ENCODE results near the gene AFF3. TPM values are rescaled to one million over a fixed set of nuclear protein-coding genes. Genes with fewer than 3 reads are reported as not detected.

Gene AFF3
- total and polyA plus RNA-seq, 2 experiments from 2014 or later: 7.3 to 7.8 TPM

GRCh38 chr2:99648906-99649789 lies 493.2 kb downstream of the AFF3 start:
- no peak for TF ChIP-seq EZH2 (IDR thresholded peaks at IDR 0.05; ENCODE audit: borderline replicate concordance)
- peaks cover 11% of the 10 kb centered on the region for H3K4me1 ChIP-seq (ENCODE audit: insufficient read depth)
- H3K9me2 ChIP-seq (replicated peaks; ENCODE audit: insufficient read depth): no peaks in the 10 kb centered on the region
- peak overlapping the region; percentile 12 for H3K27ac ChIP-seq
- no peaks in the 10 kb centered on the region for H3K36me3 ChIP-seq (replicated peaks; ENCODE audit: insufficient read depth, low read depth)
- H3K4me3 ChIP-seq: no peak overlapping the region
- no peaks in the 10 kb centered on the region for H3K27me3 ChIP-seq
- no peak for DNase-seq (ENCODE audit: low spot score)
- no peak overlapping the region for H3K4me2 ChIP-seq
- H4K20me1 ChIP-seq (ENCODE audit: insufficient read depth, poor library complexity, severe bottlenecking): no peaks in the 10 kb centered on the region
- H3K79me2 ChIP-seq: no peaks in the 10 kb centered on the region
- H2AFZ ChIP-seq: no peak overlapping the region
- H3K9me3 ChIP-seq (ENCODE audit: low read depth): no peaks in the 10 kb centered on the region
- 75% methylated on average over 13 of the region's 13 CpGs for WGBS (ENCODE audit: low lambda C conversion rate, missing lambda C conversion rate)

DNA sequence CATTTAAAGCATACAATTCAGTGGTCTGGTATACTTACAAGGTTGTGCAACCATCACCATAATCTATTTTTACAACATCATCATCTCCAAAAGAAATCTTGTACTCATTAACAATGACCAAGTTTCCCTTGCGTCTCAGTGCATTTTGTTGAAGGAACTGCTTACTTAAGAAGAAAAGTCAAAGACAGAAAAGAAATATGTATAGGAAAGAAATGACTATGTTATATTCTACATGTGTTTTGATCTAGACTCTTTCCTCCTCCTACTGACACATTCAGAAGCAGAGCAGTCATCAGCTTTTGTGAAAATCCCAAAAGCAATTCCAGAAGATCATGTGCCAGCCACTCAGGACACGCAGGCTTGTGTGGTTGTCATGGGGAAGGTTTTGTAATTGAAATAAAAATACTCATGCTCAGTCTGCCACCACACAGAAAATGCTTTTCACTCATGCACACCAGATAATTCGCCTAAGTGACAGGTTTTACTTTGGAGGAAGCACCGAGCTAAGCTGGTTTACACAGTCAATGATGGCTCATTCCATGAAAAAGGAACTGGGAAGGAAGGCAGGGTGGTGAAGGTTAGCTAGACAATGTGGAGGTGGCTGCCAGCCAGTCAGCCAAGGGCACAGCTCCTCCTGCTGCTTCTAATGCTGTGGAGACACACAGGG lies 494.1 kb downstream of the AFF3 start:
- DNase-seq (ENCODE audit: low spot score): no peak
- WGBS (ENCODE audit: low lambda C conversion rate, missing lambda C conversion rate): 60% methylated on average over 4 of the region's 4 CpGs
- TF ChIP-seq EZH2 (IDR thresholded peaks at IDR 0.05; ENCODE audit: borderline replicate concordance): no peak
- TF ChIP-seq CTCF (IDR thresholded peaks at IDR 0.05; ENCODE audit: poor library complexity): no peak
- TF ChIP-seq EZH2phosphoT487 (IDR thresholded peaks at IDR 0.05; ENCODE audit: low read depth, severe bottlenecking, unreplicated experiment): no peak
- no peak overlapping the region for H2AFZ ChIP-seq
- no peak overlapping the region for H3K4me3 ChIP-seq
- peak overlapping the region; percentile 12 for H3K27ac ChIP-seq
- H3K79me2 ChIP-seq: no peaks in the 10 kb centered on the region
- H3K9me3 ChIP-seq (ENCODE audit: low read depth): no peaks in the 10 kb centered on the region
- peaks cover 11% of the 10 kb centered on the region for H3K4me1 ChIP-seq (ENCODE audit: insufficient read depth)
- H3K4me2 ChIP-seq: no peak overlapping the region
- no peaks in the 10 kb centered on the region for H4K20me1 ChIP-seq (ENCODE audit: insufficient read depth, poor library complexity, severe bottlenecking)
- no peaks in the 10 kb centered on the region for H3K9me2 ChIP-seq (replicated peaks; ENCODE audit: insufficient read depth)
- no peaks in the 10 kb centered on the region for H3K36me3 ChIP-seq (replicated peaks; ENCODE audit: insufficient read depth, low read depth)
- no peaks in the 10 kb centered on the region for H3K27me3 ChIP-seq

GRCh38 chr2:99645960-99646359 lies 496.4 kb downstream of the AFF3 start:
- DNase-seq (ENCODE audit: low spot score): no peak
- H3K79me2 ChIP-seq: no peaks in the 10 kb centered on the region
- 94% methylated on average over 2 of the region's 2 CpGs for WGBS (ENCODE audit: low lambda C conversion rate, missing lambda C conversion rate)
- H3K27me3 ChIP-seq: no peaks in the 10 kb centered on the region
- no peak for TF ChIP-seq CTCF (IDR thresholded peaks at IDR 0.05; ENCODE audit: poor library complexity)
- TF ChIP-seq EZH2phosphoT487 (IDR thresholded peaks at IDR 0.05; ENCODE audit: low read depth, severe bottlenecking, unreplicated experiment): no peak
- no peak for TF ChIP-seq EZH2 (IDR thresholded peaks at IDR 0.05; ENCODE audit: borderline replicate concordance)
- H4K20me1 ChIP-seq (ENCODE audit: insufficient read depth, poor library complexity, severe bottlenecking): no peaks in the 10 kb centered on the region
- no peaks in the 10 kb centered on the region for H3K9me2 ChIP-seq (replicated peaks; ENCODE audit: insufficient read depth)
- no peaks in the 10 kb centered on the region for H3K9me3 ChIP-seq (ENCODE audit: low read depth)
- no peaks in the 10 kb centered on the region for H3K36me3 ChIP-seq (replicated peaks; ENCODE audit: insufficient read depth, low read depth)
- H2AFZ ChIP-seq: no peak overlapping the region
- H3K4me2 ChIP-seq: no peak overlapping the region
- no peak overlapping the region for H3K4me3 ChIP-seq
- no peak overlapping the region for H3K27ac ChIP-seq
- H3K4me1 ChIP-seq (ENCODE audit: insufficient read depth): peaks cover 11% of the 10 kb centered on the region

DNA sequence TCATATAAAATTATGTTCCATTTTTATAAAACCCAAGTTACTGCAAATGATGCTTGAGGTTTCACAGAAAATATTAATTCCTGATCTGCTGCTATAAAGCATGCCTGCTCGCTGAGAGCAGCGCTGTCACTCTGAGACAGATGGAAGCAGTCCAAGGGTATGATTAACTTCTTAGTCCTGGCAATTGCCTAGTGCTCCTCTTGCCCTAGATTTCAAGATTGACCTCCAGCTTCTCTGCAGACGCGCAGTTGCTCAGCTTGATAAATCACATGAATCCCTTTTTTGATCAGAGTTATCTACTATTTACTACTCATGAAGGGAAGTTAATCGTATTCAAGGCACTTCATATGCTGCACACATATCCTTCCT lies 498.0 kb downstream of the AFF3 start:
- Histone ChIP-seq H3K4me2 (no peak overlapping the region), H3K4me3 (no peak overlapping the region), H3K27ac (no peak overlapping the region), H3K9me3 (ENCODE audit: low read depth) (no peaks in the 10 kb centered on the region), H4K20me1 (ENCODE audit: insufficient read depth, poor library complexity, severe bottlenecking) (no peaks in the 10 kb centered on the region), H3K79me2 (no peaks in the 10 kb centered on the region), H3K27me3 (no peaks in the 10 kb centered on the region), H3K4me1 (ENCODE audit: insufficient read depth) (peaks cover 9% of the 10 kb centered on the region), H3K36me3 (replicated peaks; ENCODE audit: insufficient read depth, low read depth) (no peaks in the 10 kb centered on the region), H2AFZ (no peak overlapping the region), H3K9me2 (replicated peaks; ENCODE audit: insufficient read depth) (no peaks in the 10 kb centered on the region)
- 60% methylated on average over 5 of the region's 5 CpGs for WGBS (ENCODE audit: low lambda C conversion rate, missing lambda C conversion rate)
- TF ChIP-seq EZH2phosphoT487 (IDR thresholded peaks at IDR 0.05; ENCODE audit: low read depth, severe bottlenecking, unreplicated experiment): no peak
- no peak for TF ChIP-seq CTCF (IDR thresholded peaks at IDR 0.05; ENCODE audit: poor library complexity)
- TF ChIP-seq EZH2 (IDR thresholded peaks at IDR 0.05; ENCODE audit: borderline replicate concordance): no peak
- no peak for DNase-seq (ENCODE audit: low spot score)

Data from hepatocyte (in vitro differentiated cells).